K562 (cell line): ENCODE results near the gene ZNF236. TPM values are rescaled to one million over a fixed set of nuclear protein-coding genes. Genes with fewer than 3 reads are reported as not detected.

Source experiments
- ATAC-seq: fragments of 200-7000 bp; cut with Tn5 transposase; 3 replicates; pipeline ENCODE4 v1.9.1; 2020; ENCODE audit warnings: moderate library complexity
- BruUV-seq: library from RNA; stranded (reverse); fragments of 400-500 nt; replicated peaks from 2 replicates; lab custom pipeline; 2021; lab: Mats Ljungman, UMichigan
- CTCF ChIA-PET: fragments of 300-600 bp; formaldehyde crosslinking; extraction: SDS; loops from one replicate; lab custom pipeline; 2021; ENCODE audit warnings: low intra/inter-chr PET ratio; lab: Yijun Ruan, JAX
- POLR2A ChIA-PET: fragments of 300-600, 350-650 bp; sonication (Branson Sonifier 250); formaldehyde crosslinking; extraction: SDS; loops from one replicate; lab custom pipeline; 2021; ENCODE audit warnings: antibody characterized with exemption, inconsistent platforms; lab: Yijun Ruan, JAX
- DNase-seq, 4 experiments: peaks; one replicate each; pipeline versions ENCODE4 v3.0.0 to v3.0.0-alpha.2; 2011 to 2018; ENCODE audit warnings: low spot score in 3 of 4, mixed read lengths in 3 of 4; ENCODE audit errors: extremely low read depth in 1 of 4
- FAIRE-seq: peaks from 2 replicates; lab custom pipeline; 2011; peaks lifted over from hg19 to GRCh38; lab: Jason Lieb, UNC
- H2AFZ ChIP-seq: 2 replicates; pipeline ENCODE4 v1.6.0; 2011; ENCODE audit warnings: low read depth, low read length, control low read depth, inconsistent platforms
- H3K27ac ChIP-seq: fragments of 200-600 bp; 3 replicates; pipeline ENCODE4 v1.8.0; 2011; ENCODE audit warnings: low read depth, mild to moderate bottlenecking, control low read depth, inconsistent platforms, low read length, moderate library complexity, mixed read lengths; ENCODE audit errors: extremely low read depth
- H3K27me3 ChIP-seq, 2 experiments: fragments of 300-600 bp in 1 of 2; 2 replicates in 1 of 2; 3 replicates in 1 of 2; pipeline versions ENCODE4 v1.6.0 to v1.8.0; 2011; ENCODE audit warnings: inconsistent platforms in 2 of 2, low read length in 2 of 2, mild to moderate bottlenecking in 1 of 2, mixed read lengths in 1 of 2, moderate library complexity in 1 of 2; ENCODE audit not compliant: control insufficient read depth in 2 of 2, insufficient read depth in 2 of 2
- H3K36me3 ChIP-seq: fragments of 300-600 bp; 3 replicates; pipeline ENCODE4 v1.8.0; 2011; ENCODE audit warnings: mild to moderate bottlenecking, low read length, inconsistent platforms; ENCODE audit not compliant: control insufficient read depth, insufficient read depth
- H3K4me1 ChIP-seq, 2 experiments: fragments of 200-600 bp in 1 of 2; replicated peaks in 1 of 2; 2 replicates in 1 of 2; 3 replicates in 1 of 2; pipeline versions ENCODE4 v1.5.1 to v1.8.0; 2011; ENCODE audit warnings: inconsistent platforms in 2 of 2, low read length in 2 of 2, mild to moderate bottlenecking in 1 of 2, mixed read lengths in 1 of 2, moderate library complexity in 1 of 2; ENCODE audit not compliant: control insufficient read depth in 2 of 2, insufficient read depth in 2 of 2
- H3K4me2 ChIP-seq: 2 replicates; pipeline ENCODE4 v1.6.1; 2011; ENCODE audit warnings: low read length, control low read depth, inconsistent platforms, mixed read lengths; ENCODE audit not compliant: insufficient read depth
- H3K4me3 ChIP-seq: fragments of 200-600 bp; sonication (generic), shearing (Covaris generic); 2 replicates; pipeline ENCODE4 v1.5.1; 2016; ENCODE audit warnings: control low read depth, inconsistent platforms
- H3K79me2 ChIP-seq: fragments of 200-600 bp; 3 replicates; pipeline ENCODE4 v1.8.0; 2011; ENCODE audit warnings: low read length, inconsistent platforms; ENCODE audit not compliant: control insufficient read depth, insufficient read depth
- H3K9ac ChIP-seq, 2 experiments: 2 replicates each; pipeline versions ENCODE4 v1.6.0 to v1.6.1; 2011; ENCODE audit warnings: low read depth in 2 of 2, low read length in 2 of 2, control low read depth in 1 of 2, inconsistent platforms in 1 of 2, mild to moderate bottlenecking in 1 of 2, mixed read lengths in 1 of 2; ENCODE audit not compliant: insufficient read depth in 1 of 2
- H3K9me1 ChIP-seq: one replicate; pipeline ENCODE4 v1.6.0; 2011; ENCODE audit warnings: inconsistent platforms, mild to moderate bottlenecking, low read length, moderate library complexity; ENCODE audit not compliant: control insufficient read depth, insufficient read depth
- H3K9me3 ChIP-seq: replicated peaks from 2 replicates; pipeline ENCODE4 v1.5.1; 2011; ENCODE audit warnings: low read depth, low read length, inconsistent platforms; ENCODE audit not compliant: control insufficient read depth, insufficient read depth
- H4K20me1 ChIP-seq: replicated peaks from 2 replicates; pipeline ENCODE4 v1.6.1; 2011; ENCODE audit warnings: low read length, inconsistent platforms, mixed read lengths; ENCODE audit not compliant: control insufficient read depth, insufficient read depth
- ARID1B ChIP-seq: fragments of 450-650 bp; IDR thresholded peaks from 2 replicates; pipeline ENCODE4 v1.6.1; 2016; ENCODE audit warnings: antibody characterized with exemption, mild to moderate bottlenecking, inconsistent platforms
- CAMTA2 ChIP-seq: fragments of 250-450 bp; sonication (Bioruptor Pico); conservative IDR thresholded peaks from 2 replicates; pipeline ENCODE4 v1.5.1; 2022
- CBX3 ChIP-seq, 2 experiments: IDR thresholded peaks; 1 replicate in 1 of 2; 2 replicates in 1 of 2; pipeline ENCODE4 v1.6.1; 2012; ENCODE audit warnings: inconsistent platforms in 2 of 2, low read length in 2 of 2, borderline replicate concordance in 1 of 2, control low read depth in 1 of 2
- DMBX1 ChIP-seq: fragments of 250-450 bp; sonication (Bioruptor Pico); IDR thresholded peaks from 2 replicates; pipeline ENCODE4 v1.8.0; 2022; ENCODE audit warnings: inconsistent platforms, mild to moderate bottlenecking, moderate library complexity, borderline replicate concordance
- HLTF ChIP-seq: fragments of 450-650 bp; IDR thresholded peaks from 2 replicates; pipeline ENCODE4 v1.6.1; 2016
- PTTG1 ChIP-seq: fragments of 450-650 bp; IDR thresholded peaks from 2 replicates; pipeline ENCODE4 v1.6.1; 2016; ENCODE audit warnings: low read depth, mild to moderate bottlenecking, missing genetic modification characterization, missing compliant biosample characterization
- SP1 ChIP-seq: sonication (generic); formaldehyde crosslinking; IDR thresholded peaks from 2 replicates; pipeline ENCODE4 v1.8.1; 2022; ENCODE audit warnings: mild to moderate bottlenecking, missing genetic modification reagents
- ZFP36 ChIP-seq: fragments of 150-350 bp; IDR thresholded peaks from 2 replicates; pipeline ENCODE4 v1.6.1; 2018; ENCODE audit warnings: low read length, low read depth; ENCODE audit not compliant: partially characterized antibody
- WGBS: fragments of 100-300 bp; shearing (Covaris generic); methylation state at CpG from one replicate; pipeline ENCODE4 v1.1.6; 2016; ENCODE audit warnings: low coverage, mixed read lengths; ENCODE audit not compliant: insufficient coverage; ENCODE audit errors: missing lambda C conversion rate; 5-methylcytosine and 5-hydroxymethylcytosine counted together
- in situ Hi-C: fragments of 300-500 bp; cut with MboI; formaldehyde crosslinking; loops from 4 replicates; pipeline ENCODE4 v1.15.0; 2018; ENCODE audit warnings: inconsistent platforms, mixed read lengths
- intact Hi-C: fragments of 100-400 bp; cut with micrococcal nuclease; formaldehyde crosslinking; loops from 2 replicates; pipeline ENCODE4 v1.14.2; 2022
- polyA plus RNA-seq, 8 experiments: library from polyadenylated mRNA; depleted of rRNA in 4 of 8; stranded (reverse) in 5 of 8; unstranded in 3 of 8; fragments of >200 nt; fragmentation: Nextera tagmentation in 2 of 8; fragmentation: Illumina TruSeq in 1 of 8; extraction: Ambion mirVana in 2 of 8; extraction: Trizol in 1 of 8; gene quantifications; 2 replicates each; pipeline versions ENCODE4 v1.2.1 to v1.2.3, GENCODE V29; 2011 to 2014; ENCODE audit warnings: inconsistent platforms in 1 of 8, missing spikeins in 1 of 8
- total RNA-seq, 7 experiments: library from RNA; depleted of rRNA in 6 of 7; stranded (reverse); fragments of >200 nt in 6 of 7; fragmentation: Illumina TruSeq in 2 of 7; extraction: Trizol in 2 of 7; gene quantifications; 2 replicates each; pipeline versions ENCODE4 v1.2.1 to v1.2.3, GENCODE V29; 2011 to 2021; ENCODE audit warnings: low replicate concordance in 1 of 7
- TF ChIP-seq, protein P1 (sequence below): fragments of 450-650 bp; formaldehyde crosslinking; IDR thresholded peaks from 2 replicates; pipeline ENCODE4 v1.4.0; 2020; ENCODE audit warnings: mild to moderate bottlenecking, mixed read lengths
- TF ChIP-seq, protein P2 (sequence below): conservative IDR thresholded peaks from 2 replicates; pipeline ENCODE4 v1.6.1; 2011; ENCODE audit warnings: low read depth, mild to moderate bottlenecking, low read length; ENCODE audit not compliant: control insufficient read depth
- TF ChIP-seq, protein P3 (sequence below): sonication (generic); formaldehyde crosslinking; IDR thresholded peaks from 2 replicates; pipeline ENCODE4 v1.8.1; 2023; ENCODE audit warnings: mild to moderate bottlenecking, missing genetic modification reagents
- TF ChIP-seq, protein P4 (sequence below): fragments of 450-650 bp; IDR thresholded peaks from 2 replicates; pipeline ENCODE4 v1.6.1; 2018; ENCODE audit not compliant: partially characterized antibody

The ZNF236 gene
- total and polyA plus RNA-seq, 9 of the 15 experiments (the other 6 are each of a cell fraction or from before 2014, with no cell fraction given) = 0.35 to 8.7 (median 3.4) TPM

DNA sequence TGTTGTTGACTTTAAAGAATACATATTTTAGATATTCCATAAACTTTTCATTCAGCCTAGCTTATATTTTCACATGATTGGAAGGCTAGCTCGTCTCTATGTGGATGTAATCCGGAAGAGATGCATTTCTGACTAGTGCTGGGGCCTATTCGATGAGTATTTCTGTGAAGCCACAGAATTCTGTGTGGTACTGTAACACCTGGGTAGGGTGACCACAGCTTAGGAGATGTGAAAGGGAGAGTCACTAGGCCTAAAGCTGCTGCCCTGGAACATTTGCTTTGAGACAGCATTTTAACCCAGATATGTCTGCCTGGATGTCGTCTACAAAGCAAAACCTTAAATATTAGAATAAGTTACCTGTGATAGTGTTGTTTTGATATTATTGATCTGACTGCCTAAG, 83.5 kb downstream of the ZNF236 start (continued):
- TF ChIP-seq SP1 = no peak
- TF ChIP-seq, protein P1, sequence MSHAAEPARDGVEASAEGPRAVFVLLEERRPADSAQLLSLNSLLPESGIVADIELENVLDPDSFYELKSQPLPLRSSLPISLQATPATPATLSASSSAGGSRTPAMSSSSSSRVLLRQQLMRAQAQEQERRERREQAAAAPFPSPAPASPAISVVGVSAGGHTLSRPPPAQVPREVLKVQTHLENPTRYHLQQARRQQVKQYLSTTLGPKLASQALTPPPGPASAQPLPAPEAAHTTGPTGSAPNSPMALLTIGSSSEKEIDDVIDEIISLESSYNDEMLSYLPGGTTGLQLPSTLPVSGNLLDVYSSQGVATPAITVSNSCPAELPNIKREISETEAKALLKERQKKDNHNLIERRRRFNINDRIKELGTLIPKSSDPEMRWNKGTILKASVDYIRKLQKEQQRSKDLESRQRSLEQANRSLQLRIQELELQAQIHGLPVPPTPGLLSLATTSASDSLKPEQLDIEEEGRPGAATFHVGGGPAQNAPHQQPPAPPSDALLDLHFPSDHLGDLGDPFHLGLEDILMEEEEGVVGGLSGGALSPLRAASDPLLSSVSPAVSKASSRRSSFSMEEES = no peak

DNA sequence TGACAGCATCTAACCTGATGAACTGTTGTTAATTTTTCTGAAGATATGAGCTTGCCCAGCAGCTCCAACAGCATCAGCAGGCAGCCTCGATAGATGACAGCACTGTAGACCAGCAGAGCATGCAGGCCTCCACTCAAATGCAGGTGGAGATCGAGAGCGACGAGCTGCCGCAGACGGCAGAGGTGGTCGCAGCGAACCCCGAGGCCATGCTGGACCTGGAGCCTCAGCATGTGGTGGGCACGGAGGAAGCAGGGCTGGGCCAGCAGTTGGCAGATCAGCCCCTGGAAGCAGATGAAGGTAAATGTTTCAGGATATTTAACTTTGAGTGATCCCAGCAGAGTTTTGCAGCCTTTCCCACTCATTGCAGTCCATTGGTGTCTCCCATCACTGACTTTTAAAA, 85.9 kb downstream of the ZNF236 start:
- in situ Hi-C loops = no loop called here
- POLR2A ChIA-PET = no interaction called here
- no peak for FAIRE-seq
- TF ChIP-seq, protein P2, sequence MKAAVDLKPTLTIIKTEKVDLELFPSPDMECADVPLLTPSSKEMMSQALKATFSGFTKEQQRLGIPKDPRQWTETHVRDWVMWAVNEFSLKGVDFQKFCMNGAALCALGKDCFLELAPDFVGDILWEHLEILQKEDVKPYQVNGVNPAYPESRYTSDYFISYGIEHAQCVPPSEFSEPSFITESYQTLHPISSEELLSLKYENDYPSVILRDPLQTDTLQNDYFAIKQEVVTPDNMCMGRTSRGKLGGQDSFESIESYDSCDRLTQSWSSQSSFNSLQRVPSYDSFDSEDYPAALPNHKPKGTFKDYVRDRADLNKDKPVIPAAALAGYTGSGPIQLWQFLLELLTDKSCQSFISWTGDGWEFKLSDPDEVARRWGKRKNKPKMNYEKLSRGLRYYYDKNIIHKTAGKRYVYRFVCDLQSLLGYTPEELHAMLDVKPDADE = no peak
- no peak for TF ChIP-seq ZFP36
- no peak for TF ChIP-seq CBX3 (IDR thresholded peaks at IDR 0.05; ENCODE audit: borderline replicate concordance in 1 of 2, low read length in 2 of 2)
- TF ChIP-seq DMBX1 (CRISPR knock-in tag) = no peak
- no peak for TF ChIP-seq PTTG1 (tag)
- no peak for TF ChIP-seq HLTF
- TF ChIP-seq, protein P3, sequence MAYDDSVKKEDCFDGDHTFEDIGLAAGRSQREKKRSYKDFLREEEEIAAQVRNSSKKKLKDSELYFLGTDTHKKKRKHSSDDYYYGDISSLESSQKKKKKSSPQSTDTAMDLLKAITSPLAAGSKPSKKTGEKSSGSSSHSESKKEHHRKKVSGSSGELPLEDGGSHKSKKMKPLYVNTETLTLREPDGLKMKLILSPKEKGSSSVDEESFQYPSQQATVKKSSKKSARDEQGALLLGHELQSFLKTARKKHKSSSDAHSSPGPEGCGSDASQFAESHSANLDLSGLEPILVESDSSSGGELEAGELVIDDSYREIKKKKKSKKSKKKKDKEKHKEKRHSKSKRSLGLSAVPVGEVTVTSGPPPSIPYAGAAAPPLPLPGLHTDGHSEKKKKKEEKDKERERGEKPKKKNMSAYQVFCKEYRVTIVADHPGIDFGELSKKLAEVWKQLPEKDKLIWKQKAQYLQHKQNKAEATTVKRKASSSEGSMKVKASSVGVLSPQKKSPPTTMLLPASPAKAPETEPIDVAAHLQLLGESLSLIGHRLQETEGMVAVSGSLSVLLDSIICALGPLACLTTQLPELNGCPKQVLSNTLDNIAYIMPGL = no peak
- no peak for TF ChIP-seq CAMTA2 (CRISPR knock-in tag)
- TF ChIP-seq ARID1B = no peak
- TF ChIP-seq, protein P4, sequence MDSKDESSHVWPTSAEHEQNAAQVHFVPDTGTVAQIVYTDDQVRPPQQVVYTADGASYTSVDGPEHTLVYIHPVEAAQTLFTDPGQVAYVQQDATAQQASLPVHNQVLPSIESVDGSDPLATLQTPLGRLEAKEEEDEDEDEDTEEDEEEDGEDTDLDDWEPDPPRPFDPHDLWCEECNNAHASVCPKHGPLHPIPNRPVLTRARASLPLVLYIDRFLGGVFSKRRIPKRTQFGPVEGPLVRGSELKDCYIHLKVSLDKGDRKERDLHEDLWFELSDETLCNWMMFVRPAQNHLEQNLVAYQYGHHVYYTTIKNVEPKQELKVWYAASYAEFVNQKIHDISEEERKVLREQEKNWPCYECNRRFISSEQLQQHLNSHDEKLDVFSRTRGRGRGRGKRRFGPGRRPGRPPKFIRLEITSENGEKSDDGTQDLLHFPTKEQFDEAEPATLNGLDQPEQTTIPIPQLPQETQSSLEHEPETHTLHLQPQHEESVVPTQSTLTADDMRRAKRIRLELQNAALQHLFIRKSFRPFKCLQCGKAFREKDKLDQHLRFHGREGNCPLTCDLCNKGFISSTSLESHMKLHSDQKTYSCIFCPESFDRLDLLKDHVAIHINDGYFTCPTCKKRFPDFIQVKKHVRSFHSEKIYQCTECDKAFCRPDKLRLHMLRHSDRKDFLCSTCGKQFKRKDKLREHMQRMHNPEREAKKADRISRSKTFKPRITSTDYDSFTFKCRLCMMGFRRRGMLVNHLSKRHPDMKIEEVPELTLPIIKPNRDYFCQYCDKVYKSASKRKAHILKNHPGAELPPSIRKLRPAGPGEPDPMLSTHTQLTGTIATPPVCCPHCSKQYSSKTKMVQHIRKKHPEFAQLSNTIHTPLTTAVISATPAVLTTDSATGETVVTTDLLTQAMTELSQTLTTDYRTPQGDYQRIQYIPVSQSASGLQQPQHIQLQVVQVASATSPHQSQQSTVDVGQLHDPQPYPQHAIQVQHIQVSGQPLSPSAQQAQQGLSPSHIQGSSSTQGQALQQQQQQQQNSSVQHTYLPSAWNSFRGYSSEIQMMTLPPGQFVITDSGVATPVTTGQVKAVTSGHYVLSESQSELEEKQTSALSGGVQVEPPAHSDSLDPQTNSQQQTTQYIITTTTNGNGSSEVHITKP = no peak

More for the DNA sequence above, 85.9 kb downstream of the ZNF236 start:
- no peak overlapping the region for H3K9ac ChIP-seq
- H3K36me3 ChIP-seq = peaks cover 37% of the 10 kb centered on the region; the same call in 2 of the 3 replicates
- H3K4me1 ChIP-seq = peaks cover 0 to 2% of the 10 kb centered on the region in 2 experiments; a peak in 1 of 5 replicates
- H4K20me1 ChIP-seq = no peaks in the 10 kb centered on the region
- H3K27ac ChIP-seq = no peak overlapping the region
- no TSS peak for BruUV-seq
- no peaks in the 10 kb centered on the region for H3K27me3 ChIP-seq
- 95% methylated on average over 9 of the region's 10 CpGs for WGBS
- no peak overlapping the region for H3K4me2 ChIP-seq
- ATAC-seq (no peak), DNase-seq (no peak)
- CTCF ChIA-PET = no interaction called here
- no peak overlapping the region for H3K4me3 ChIP-seq
- no peaks in the 10 kb centered on the region for H3K79me2 ChIP-seq
- no peaks in the 10 kb centered on the region for H3K9me3 ChIP-seq
- no peak overlapping the region for H2AFZ ChIP-seq
- no peaks in the 10 kb centered on the region for H3K9me1 ChIP-seq
- intact Hi-C loops = no loop called here
